Fibroblast of the conjunctiva (primary cell): ENCODE measurements around the gene DLX4.

Source experiments
- DNase-seq: peaks from one replicate; pipeline ENCODE4 v3.0.0-alpha.2; 2010; ENCODE audit warnings: low read depth

The DLX4 gene

GRCh38 chr17:49946964-49947584 lies 21.9 kb upstream of the DLX4 start:
- DNase-seq, result no peak

DNA sequence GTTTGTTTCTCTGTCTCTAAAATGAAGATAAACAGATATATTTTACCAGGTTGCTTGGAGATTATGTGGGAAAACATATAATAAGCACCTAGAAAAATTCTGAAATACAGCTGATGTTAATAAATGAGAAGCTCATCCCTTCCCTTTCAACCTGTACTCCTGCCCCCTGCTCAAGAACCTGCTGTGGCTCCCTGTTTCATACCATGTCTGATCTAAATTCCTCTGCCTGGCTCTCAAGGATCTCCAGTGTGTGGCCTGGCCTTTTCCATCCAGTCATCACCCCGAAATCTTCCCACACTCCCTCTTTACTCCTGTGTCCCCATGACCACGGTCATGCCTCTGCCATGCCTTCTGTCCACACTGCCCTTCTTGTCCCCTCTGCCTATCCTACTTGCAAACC lies 19.4 kb upstream of the DLX4 start:
- DNase-seq, result no peak

DNA sequence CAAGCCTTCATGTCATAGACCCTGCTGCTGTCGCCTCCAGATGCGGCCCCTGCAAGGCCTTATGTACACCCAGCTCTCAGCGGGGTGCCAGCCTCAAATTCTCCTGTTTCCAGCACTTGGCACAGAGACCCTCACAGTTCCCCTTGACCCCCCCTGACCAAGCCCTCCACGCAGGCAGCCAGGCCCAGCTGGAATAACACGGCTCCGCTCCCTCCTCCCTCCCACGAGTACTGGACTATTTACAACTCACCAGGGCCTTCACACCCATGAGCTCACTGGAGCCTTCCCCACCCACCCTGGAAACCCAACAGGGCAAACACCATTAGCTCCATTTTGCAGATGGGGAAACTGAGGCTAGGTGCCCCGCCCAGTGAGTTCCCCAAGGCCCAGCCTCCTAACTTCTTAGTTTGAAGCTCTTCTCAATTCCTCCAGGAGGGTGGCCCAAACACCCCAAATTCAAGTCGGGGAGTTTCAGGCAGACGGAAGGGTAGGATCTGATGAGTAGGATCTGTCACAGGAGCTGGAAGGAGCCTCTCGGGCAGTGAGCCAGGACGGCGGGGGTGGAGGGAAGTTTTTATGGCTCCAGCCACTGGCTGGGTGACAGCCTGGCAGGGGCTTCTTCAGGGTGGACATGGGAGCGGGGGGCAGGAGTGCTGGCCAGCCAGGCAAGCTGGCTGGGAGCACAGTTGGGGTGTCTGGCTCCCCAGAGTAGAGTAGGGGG lies 17.5 kb upstream of the DLX4 start:
- no peak for DNase-seq

- DNase-seq, result peak; percentile 29
Measured at GRCh38 chr17:49952209-49952911, 16.6 kb upstream of the DLX4 start.

GRCh38 chr17:49952912-49953497 lies 16.0 kb upstream of the DLX4 start:
- DNase-seq, result no peak

GRCh38 chr17:49955157-49955556 lies 13.8 kb upstream of the DLX4 start:
- DNase-seq, result no peak

GRCh38 chr17:49956780-49957179 lies 12.2 kb upstream of the DLX4 start:
- DNase-seq, result no peak

- no peak for DNase-seq
Measured at GRCh38 chr17:49957350-49957749, 11.6 kb upstream of the DLX4 start.

GRCh38 chr17:49958723-49959122 lies 10.3 kb upstream of the DLX4 start:
- DNase-seq, result no peak

GRCh38 chr17:49959183-49959935 lies 9.6 kb upstream of the DLX4 start:
- no peak for DNase-seq

GRCh38 chr17:49962599-49963308 lies 6.2 kb upstream of the DLX4 start:
- no peak for DNase-seq

GRCh38 chr17:49963309-49963625 lies 5.7 kb upstream of the DLX4 start:
- no peak for DNase-seq

DNA sequence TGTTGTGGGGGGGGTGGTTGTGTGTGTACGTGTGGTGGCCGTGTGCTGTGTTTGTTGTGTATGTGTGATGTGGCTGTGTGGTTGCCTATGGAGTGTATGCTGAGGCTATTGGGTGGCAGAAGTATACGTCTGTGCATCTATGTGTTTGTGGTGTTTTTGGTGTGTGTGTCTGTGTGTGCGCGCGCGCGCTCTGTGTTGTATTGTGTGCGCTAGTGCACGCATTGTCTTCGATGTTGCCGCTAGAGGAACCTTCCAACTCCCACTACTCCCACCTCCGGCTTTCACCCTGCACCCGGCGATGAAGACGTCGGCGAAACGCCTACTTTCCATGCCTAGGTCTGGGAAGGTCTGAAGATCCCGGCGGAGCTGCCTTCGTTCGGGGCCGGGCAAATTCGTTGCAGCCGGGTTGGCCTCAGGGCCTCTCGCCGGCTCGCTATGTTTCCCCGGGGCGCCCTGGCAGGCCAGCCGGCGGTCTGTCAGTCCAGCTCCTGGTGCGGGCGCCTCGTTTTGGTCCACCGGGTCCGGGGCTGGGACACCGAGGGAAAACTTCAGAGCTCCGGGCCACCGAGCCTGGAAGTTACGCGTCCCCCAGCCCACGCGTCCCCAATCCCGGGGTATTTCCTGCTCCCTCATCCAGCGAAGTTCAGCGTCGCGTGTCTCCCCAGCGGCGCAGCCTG lies 5.2 kb upstream of the DLX4 start:
- DNase-seq, result no peak

DNA sequence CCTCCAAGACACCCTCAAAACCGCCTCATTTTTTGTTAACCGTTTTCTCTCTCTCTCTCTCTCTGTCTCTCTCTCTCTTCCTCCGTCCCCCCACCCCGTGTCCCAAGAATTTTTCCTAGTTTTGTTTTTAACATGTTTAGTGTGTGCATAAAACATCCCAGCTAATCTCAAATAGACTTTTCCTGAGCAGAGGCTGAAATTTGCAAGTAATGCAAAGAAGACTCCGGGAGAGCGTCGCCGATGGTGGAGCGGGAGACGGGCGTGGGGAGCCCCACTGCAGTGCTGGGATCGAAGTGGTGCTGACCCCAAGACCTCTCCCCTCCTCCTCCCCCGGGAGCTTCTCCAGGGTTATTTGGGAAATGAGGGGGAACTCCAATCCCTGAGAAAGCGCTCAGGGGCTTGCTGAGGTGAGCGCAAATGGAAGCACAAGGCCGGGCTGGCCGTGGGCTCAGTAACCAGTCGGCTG lies 4.7 kb upstream of the DLX4 start:
- DNase-seq, result no peak

- DNase-seq, result no peak
Measured at GRCh38 chr17:49964769-49965523, 4.0 kb upstream of the DLX4 start.

GRCh38 chr17:49965524-49965909 lies 3.5 kb upstream of the DLX4 start:
- DNase-seq, result no peak

- no peak for DNase-seq
Measured at GRCh38 chr17:49966767-49967166, 2.2 kb upstream of the DLX4 start.

- no peak for DNase-seq
Measured at GRCh38 chr17:49967205-49967604, 1.8 kb upstream of the DLX4 start.

DNA sequence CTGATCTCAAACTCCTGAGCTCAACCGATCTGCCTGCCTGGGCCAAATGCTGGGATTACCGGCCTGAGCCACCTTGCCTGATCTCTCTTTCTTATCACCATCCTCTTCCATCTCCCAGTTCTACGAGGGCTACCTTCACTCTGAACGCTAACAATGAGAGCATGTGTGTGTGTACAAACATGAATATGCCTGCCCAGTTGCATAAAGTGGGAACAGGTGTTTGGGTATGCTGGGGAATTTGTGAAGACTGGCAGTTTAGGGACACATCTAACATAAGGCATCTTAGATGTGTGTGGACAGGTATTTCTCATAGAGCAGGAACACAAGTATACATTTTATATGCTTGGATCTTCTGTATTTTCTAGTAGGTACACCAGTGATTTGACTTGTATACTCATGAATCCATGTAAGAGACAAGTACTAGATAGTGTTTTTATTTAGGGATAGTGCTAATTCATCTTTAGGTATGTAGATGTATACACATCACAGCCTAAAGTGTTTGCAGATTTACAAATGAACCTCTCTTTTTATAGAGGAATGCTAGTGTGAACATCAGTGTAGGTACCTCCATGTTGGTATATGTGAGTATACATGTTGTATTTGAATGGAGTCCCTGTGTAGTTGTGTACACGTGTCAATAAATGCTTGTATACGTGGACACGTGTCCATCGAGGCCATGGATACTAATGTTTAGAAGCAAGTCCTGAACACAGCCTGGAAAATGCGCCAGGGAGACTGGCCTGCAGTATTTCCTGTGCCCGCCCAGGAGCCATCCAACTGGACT lies 1.2 kb upstream of the DLX4 start:
- DNase-seq, result no peak
